Mesenteric fat pad (tissue), 1 donor: ENCODE measurements around the gene AEN. TPM values are rescaled to one million over a fixed set of nuclear protein-coding genes. Genes with fewer than 3 reads are reported as not detected.

Source experiments
- DNase-seq: peaks from one replicate; pipeline ENCODE4 v3.0.0-alpha.2; 2020; ENCODE audit warnings: low spot score
- microRNA-seq: library from miRNA; unstranded; fragments of <30 nt; microRNA quantifications from one replicate; pipeline ENCODE4 v1.2.0, GENCODE V29; 2020; ENCODE audit warnings: borderline number of aligned reads
- total RNA-seq: library from RNA; stranded (reverse); fragmentation: NEBNext Ultra II Directional; extraction: Animal tissue kit (Norgen Biotek cat#: 25700); gene quantifications from one replicate; pipeline ENCODE4 v1.2.1, GENCODE V29; 2021
- donor health status: DM: yes; HTN: yes; CAD: no.

AEN gene
- total RNA-seq, 1 donor from 2014 or later: 23.3 TPM

DNA sequence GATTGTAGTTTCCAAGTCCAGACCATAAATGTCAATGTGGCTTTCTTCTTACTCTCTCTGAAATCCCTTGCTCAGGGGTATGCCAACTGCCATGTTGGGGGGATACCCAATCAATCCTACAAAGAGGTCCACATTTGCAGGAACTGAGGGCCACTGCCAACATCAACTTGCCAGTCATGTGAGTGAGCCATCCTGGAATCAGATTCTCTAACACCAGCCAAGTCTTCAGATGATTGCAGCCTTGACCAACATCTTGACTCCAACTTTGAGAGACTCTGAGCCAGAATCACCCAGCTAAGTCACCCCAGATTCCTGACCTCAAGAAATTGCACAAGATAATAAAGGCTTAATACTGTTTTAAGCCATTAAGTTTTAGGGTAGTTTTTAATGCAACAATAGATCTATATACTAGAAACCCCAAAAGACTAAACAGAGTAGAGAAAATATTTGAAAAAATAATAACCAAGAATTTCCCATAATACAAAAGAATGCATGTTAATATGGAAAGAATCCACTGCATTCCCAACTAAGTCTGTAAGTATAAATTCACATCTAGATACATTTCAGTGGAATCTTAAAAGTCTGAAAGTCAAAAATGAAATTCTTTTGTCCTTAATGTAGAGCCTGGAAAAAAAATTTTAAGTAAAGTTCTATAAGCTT, 40.0 kb downstream of the AEN start:
- DNase-seq: peak; percentile 26

DNA sequence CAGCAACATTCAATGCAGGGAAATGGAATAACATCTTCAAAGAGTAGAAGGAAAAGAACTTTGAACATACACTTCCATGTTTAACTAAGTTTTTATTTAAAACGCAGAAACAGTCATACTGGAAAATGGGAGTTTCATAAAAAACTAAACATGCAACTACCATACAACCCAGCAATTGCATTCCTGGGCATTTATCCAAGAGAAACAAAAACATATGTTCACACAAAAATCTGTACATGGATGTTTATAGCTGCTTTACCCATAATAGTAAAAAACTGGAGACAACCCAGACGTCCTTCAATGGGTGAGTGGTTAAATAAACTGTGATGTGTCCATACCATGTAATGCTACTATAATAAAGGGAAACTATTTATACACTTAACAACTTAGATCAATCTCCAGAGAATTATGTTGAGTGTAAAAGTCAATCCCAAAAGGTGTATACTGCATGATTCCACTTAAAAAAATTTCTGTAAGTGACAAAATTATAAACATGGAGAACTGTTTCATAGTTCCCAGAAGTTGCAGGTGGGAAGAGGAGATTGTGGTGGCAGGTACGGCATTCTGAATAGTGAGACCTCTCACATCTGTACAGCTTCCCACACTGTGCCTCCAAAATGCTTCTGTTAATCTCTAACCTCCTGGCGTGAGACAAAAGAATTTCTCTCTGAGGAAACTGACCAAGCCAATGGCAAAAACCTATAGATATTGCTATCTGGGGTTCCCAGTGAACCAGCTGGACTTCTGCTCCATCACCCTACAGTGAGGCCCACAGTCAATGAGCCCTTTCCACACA, 40.8 kb downstream of the AEN start:
- DNase-seq: no peak

DNA sequence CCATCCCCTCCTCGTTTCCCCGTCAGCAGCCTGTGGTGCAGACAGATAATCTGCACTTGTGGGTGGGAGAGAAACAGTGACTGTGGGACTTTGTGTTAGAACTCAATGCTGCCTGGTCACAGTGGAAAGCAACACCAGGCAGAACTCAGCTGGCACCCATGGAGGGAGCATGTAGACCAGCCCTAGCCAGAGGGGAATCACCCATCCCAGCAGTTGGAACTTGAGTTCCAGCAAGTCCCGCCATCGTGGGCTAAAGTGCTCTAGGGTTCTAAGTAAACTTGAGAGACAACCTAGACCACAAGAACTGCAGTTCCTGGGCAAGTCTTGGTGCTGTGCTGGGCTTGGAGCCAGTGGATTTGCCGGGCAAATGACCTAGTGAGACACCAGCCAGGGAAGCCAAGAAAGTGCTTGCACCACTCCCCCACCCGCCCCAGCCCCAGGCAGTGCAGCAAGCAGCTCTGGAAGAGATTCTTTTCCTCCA, 42.0 kb downstream of the AEN start:
- peak; percentile 59 for DNase-seq

DNA sequence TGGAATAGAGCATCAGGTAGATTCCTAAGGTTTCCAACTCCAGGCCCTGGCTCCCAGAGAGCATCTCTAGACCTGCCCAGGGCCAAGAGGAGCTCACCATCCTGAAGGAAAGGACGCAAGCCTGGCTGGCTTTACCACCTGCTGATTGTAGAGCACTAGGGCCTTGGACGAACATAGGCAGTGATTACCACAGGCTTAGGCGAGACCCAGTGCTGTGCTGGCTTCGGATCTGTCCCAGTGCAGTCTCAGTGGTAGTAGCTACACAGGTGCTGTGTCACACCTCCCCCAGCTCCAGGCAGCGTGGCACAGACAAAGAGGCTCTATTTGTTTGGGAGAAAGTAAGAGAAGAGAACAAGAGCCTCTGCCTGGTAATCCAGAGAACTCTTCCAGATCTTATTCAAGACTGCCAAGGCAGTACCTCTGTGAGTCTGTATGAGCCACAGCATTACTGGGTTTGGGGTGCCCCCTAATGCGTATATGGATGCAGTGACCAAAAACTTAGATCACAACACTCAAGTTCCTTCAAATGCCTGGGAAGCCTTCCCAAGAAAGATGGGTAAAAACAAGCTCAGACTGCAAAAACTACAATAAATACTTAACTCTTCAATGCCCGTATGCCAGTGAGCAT, 43.1 kb downstream of the AEN start:
- DNase-seq: peak; percentile 75

DNA sequence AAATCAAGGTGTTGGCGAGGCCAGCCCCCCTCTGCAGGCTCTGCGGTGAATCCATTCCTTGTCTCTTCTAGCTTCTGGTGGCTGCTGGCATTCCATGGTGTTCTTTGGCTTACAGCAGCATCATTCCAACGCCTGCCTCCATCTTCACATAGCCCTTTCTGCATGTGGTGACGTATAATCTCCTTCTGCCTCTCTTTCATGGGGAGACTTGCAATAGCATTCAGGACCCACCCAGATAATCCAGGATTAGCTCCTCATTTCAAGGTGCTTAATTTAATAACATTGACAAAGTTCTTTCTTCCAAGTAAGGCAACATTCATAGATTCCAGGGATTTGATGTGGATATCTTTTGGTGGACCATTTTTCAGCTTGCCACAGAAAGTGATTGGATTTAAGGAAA, 53.5 kb downstream of the AEN start:
- DNase-seq: peak; percentile 43

DNA sequence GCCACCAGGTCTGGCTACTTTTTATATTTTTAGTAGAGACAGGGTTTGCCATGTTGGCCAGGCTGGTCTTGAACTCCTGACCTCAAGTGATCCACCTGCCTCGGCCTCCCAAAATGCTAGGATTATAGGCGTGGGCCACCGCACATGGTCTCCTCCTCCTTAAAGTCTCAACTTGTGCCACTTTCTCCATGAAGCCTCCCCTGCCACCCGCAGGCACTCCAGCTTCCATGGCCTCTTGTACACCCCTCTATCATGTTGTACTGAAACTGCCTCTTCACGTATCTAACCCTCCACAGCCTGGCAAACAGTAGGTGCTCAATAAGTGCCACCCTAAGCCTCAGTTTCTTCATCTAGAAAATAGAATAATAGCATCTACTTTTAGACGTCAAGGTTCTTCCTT, 57.6 kb downstream of the AEN start:
- DNase-seq: peak; percentile 55

DNA sequence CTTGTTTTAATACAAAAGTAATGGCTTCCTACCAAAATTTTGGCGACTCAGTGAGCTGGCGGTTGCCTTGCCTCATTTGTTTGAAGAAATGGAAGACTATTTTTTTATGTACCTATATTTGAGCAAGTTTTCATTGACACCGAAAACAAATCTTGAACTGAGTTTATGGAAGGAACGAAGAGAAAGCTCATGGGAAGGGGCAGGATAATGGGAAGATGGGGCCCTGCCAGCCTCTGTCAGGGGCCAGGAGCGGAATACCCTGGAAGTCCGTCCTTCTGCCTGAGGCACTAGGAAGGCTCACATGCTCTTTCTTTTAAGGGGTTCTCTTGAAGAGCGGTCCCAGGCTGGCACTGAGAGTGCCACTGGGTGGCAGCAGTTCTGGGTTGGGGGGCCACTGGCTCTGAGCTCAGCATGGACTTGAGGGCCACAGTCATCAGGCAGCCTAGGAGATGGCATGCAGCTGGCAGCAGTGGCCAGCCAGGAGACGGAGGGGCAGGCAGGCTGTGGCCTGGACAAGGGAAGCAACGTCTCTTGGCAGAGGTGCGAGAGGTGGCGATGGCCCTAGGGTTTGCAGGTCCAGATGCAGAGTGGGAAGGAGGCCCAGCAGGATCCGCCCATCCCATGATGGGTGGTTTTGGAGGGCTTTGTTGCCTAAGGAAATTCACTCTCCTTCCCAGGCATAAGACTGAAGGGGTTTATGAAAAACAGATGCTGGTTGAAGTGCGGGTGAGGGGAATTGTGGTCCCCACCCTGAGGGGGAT, 59.3 kb downstream of the AEN start:
- DNase-seq: peak; percentile 81

DNA sequence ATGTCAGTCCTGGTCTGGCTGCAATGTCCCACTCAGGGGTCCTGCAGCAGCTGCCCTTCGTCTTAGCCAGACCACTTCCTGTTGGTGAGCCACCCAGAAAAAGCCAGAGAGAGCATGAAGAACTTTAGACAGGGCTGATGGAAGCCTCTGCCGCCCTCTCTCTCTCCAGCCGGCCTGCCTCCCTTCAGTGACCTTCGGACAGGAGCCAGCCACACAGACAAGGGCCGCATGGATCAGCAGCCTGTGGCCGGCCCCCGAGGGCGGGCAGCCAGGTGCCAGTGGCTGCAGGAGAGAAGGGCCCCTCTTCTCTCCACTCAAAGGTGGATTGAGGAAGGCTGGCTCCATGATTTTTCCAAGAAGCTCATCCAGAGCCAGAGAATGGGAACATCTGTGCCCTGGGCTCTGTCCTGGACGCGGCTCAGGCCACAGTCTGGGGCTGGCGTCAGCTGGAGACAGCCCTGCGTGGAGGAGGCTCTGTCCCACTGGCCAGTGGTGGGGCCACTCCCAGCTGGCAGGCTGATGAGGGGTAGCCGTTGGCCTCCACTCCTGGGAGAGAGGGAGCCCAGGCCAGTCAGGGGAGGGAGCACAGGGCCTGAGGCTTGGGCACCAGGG, 60.6 kb downstream of the AEN start:
- DNase-seq: peak; percentile 57

Small RNAs within 50 kb of the gene (microRNA-seq; reads per million reads assigned to microRNA genes)
- 6.5 reads per million for gene MIR1179
- gene MIR3529: not detected
- not detected for gene MIR7-2

Other genes with a start within 250 kb of the AEN start
- gene MRPL46, start 154.0 kb upstream of the AEN start, total RNA-seq: 50.8 TPM
- gene MRPS11, start 153.6 kb upstream of the AEN start, total RNA-seq: 60.9 TPM
- 6.0 TPM for gene DET1, start 74.7 kb upstream of the AEN start, total RNA-seq
- gene ISG20, start 17.7 kb downstream of the AEN start, total RNA-seq: 16.2 TPM
- gene ACAN, start 182.1 kb downstream of the AEN start, total RNA-seq: 1.4 TPM